ENCODE measurements around the gene SEMA3E. TPM values are rescaled to one million over a fixed set of nuclear protein-coding genes. Genes with fewer than 3 reads are reported as not detected.

Gene SEMA3E
- polyA plus RNA-seq, 1 of the 3 experiments (the other 2 are of a cell fraction) = under 0.01 TPM

- H3K4me3 ChIP-seq (ENCODE audit: low read depth in 2 of 2, low read length in 1 of 2) = no peak overlapping the region
- no peak overlapping the region for H2AFZ ChIP-seq (ENCODE audit: low read depth)
- no peaks in the 10 kb centered on the region for H3K27me3 ChIP-seq (ENCODE audit: insufficient read depth)
- no peak overlapping the region for H3K27ac ChIP-seq (ENCODE audit: low read depth in 2 of 2, low read length in 1 of 2)
- POLR2A ChIA-PET = no interaction called here
- no peaks in the 10 kb centered on the region for H3K79me2 ChIP-seq (ENCODE audit: insufficient read depth)
- H3K4me1 ChIP-seq (ENCODE audit: control insufficient read depth in 1 of 2, insufficient read depth in 2 of 2, low read depth in 1 of 2, low read length in 1 of 2) = no peaks in the 10 kb centered on the region
- DNase-seq = no peak
- no peak overlapping the region for H3K4me2 ChIP-seq
- CTCF ChIA-PET = interaction anchor here (1.1 to 1.4 kb wide), 2 partner anchors 9 to 172 kb away, joined by 3 read pairs; no protein-coding TSS in a partner anchor
- H3K9ac ChIP-seq = no peak overlapping the region
- 83% methylated on average over 1 of the region's 1 CpG for WGBS (ENCODE audit: low lambda C conversion rate)
- TF ChIP-seq RCOR1 (IDR thresholded peaks at IDR 0.05; ENCODE audit: low read length) (no peak), SMC3 (IDR thresholded peaks at IDR 0.05; ENCODE audit: low read depth, low read length) (no peak), USF1 (IDR thresholded peaks at IDR 0.05; ENCODE audit: borderline replicate concordance, low read depth) (no peak), MEF2A (IDR thresholded peaks at IDR 0.05; ENCODE audit: borderline replicate concordance, low read depth) (no peak), YY1 (IDR thresholded peaks at IDR 0.05; ENCODE audit: low read depth) (no peak), POLR2AphosphoS5 (IDR thresholded peaks at IDR 0.05; ENCODE audit: low read depth, low read length) (no peak), FOXJ3 (CRISPR knock-in tag; IDR thresholded peaks at IDR 0.05) (no peak), MAX (IDR thresholded peaks at IDR 0.05; ENCODE audit: low read depth) (no peak), RXRA (IDR thresholded peaks at IDR 0.05; ENCODE audit: borderline replicate concordance, low read depth) (no peak), NFIC (IDR thresholded peaks at IDR 0.05; ENCODE audit: borderline replicate concordance) (no peak), TEAD4 (IDR thresholded peaks at IDR 0.05; ENCODE audit: borderline replicate concordance, insufficient read depth) (no peak), SIN3A (IDR thresholded peaks at IDR 0.05; ENCODE audit: borderline replicate concordance, low read depth, low read length) (no peak), JUND (IDR thresholded peaks at IDR 0.05) (no peak), PBX3 (IDR thresholded peaks at IDR 0.05) (no peak)
- no peaks in the 10 kb centered on the region for H3K9me3 ChIP-seq
- H3F3A ChIP-seq (replicated peaks; ENCODE audit: insufficient read depth) = no peaks in the 10 kb centered on the region
- no peaks in the 10 kb centered on the region for H3K36me3 ChIP-seq (replicated peaks in 1 of 2; ENCODE audit: control insufficient read depth in 1 of 2, insufficient read depth in 2 of 2, low read length in 1 of 2)
- no peaks in the 10 kb centered on the region; the same call in 1 of the 2 replicates for H3K9me2 ChIP-seq
- H4K20me1 ChIP-seq (ENCODE audit: insufficient read depth) = no peaks in the 10 kb centered on the region
These were observed 164.7 kb downstream of the SEMA3E start for GRCh38 chr7:83484266-83484665.

- ChIA-PET CTCF (interaction anchor here (1.0 kb wide), 1 partner anchor 63 kb away, joined by 4 read pairs; no protein-coding TSS in a partner anchor), POLR2A (no interaction called here)
- H4K20me1 ChIP-seq (ENCODE audit: insufficient read depth) = no peaks in the 10 kb centered on the region
- no peaks in the 10 kb centered on the region for H3K36me3 ChIP-seq (replicated peaks in 1 of 2; ENCODE audit: control insufficient read depth in 1 of 2, insufficient read depth in 2 of 2, low read length in 1 of 2)
- H3K4me1 ChIP-seq (ENCODE audit: control insufficient read depth in 1 of 2, insufficient read depth in 2 of 2, low read depth in 1 of 2, low read length in 1 of 2) = peaks cover 0 to 2% of the 10 kb centered on the region in 2 experiments; a peak in 2 of 4 replicates
- no peaks in the 10 kb centered on the region for H3K27me3 ChIP-seq (ENCODE audit: insufficient read depth)
- H3K4me3 ChIP-seq (ENCODE audit: low read depth in 2 of 2, low read length in 1 of 2) = no peak overlapping the region
- DNase-seq = no peak
- no peak overlapping the region for H2AFZ ChIP-seq (ENCODE audit: low read depth)
- no peaks in the 10 kb centered on the region for H3K9me3 ChIP-seq
- no peak overlapping the region for H3K9ac ChIP-seq
- H3K27ac ChIP-seq (ENCODE audit: low read depth in 2 of 2, low read length in 1 of 2) = no peak overlapping the region
- no peak overlapping the region for H3K4me2 ChIP-seq
- no peaks in the 10 kb centered on the region for H3F3A ChIP-seq (replicated peaks; ENCODE audit: insufficient read depth)
- no peaks in the 10 kb centered on the region; the same call in 1 of the 2 replicates for H3K9me2 ChIP-seq
- H3K79me2 ChIP-seq (ENCODE audit: insufficient read depth) = no peaks in the 10 kb centered on the region
- WGBS (ENCODE audit: low lambda C conversion rate) = 91% methylated on average over 1 of the region's 1 CpG
- TF ChIP-seq EZH2phosphoT487 (IDR thresholded peaks at IDR 0.05; ENCODE audit: borderline replicate concordance, low read depth) (no peak), MEF2A (IDR thresholded peaks at IDR 0.05; ENCODE audit: borderline replicate concordance, low read depth) (no peak), CTCF (IDR thresholded peaks at IDR 0.05) (no peak), YY1 (IDR thresholded peaks at IDR 0.05; ENCODE audit: low read depth) (no peak), TCF12 (IDR thresholded peaks at IDR 0.05) (no peak), MXI1 (IDR thresholded peaks at IDR 0.05; ENCODE audit: low read depth, low read length) (no peak), ELF1 (IDR thresholded peaks at IDR 0.05) (no peak), IRF3 (IDR thresholded peaks at IDR 0.05; ENCODE audit: low read depth, low read length) (no peak), TEAD4 (IDR thresholded peaks at IDR 0.05; ENCODE audit: borderline replicate concordance, insufficient read depth) (no peak), GATA2 (CRISPR knock-in tag; IDR thresholded peaks at IDR 0.05) (no peak), NFIC (IDR thresholded peaks at IDR 0.05; ENCODE audit: borderline replicate concordance) (no peak), FOSL2 (IDR thresholded peaks at IDR 0.05; ENCODE audit: borderline replicate concordance, low read depth) (no peak)
These were observed 170.3 kb downstream of the SEMA3E start for GRCh38 chr7:83478616-83479015.

Measured in SK-N-SH (cell line).